HG03342 (cell line): Measurements from ENCODE around the gene VEPH1.

Experiments used
- ATAC-seq: cut with Tn5 transposase; IDR thresholded peaks from one replicate; pipeline ENCODE4 v1.9.1; 2021; ENCODE audit warnings: mild to moderate bottlenecking, moderate library complexity; ENCODE audit not compliant: unreplicated experiment

The VEPH1 gene

GRCh38 chr3:157232141-157232540 is 271.1 kb downstream of the VEPH1 start:
- no peak for ATAC-seq

GRCh38 chr3:157231071-157231470 is 272.1 kb downstream of the VEPH1 start:
- ATAC-seq, result no peak

DNA sequence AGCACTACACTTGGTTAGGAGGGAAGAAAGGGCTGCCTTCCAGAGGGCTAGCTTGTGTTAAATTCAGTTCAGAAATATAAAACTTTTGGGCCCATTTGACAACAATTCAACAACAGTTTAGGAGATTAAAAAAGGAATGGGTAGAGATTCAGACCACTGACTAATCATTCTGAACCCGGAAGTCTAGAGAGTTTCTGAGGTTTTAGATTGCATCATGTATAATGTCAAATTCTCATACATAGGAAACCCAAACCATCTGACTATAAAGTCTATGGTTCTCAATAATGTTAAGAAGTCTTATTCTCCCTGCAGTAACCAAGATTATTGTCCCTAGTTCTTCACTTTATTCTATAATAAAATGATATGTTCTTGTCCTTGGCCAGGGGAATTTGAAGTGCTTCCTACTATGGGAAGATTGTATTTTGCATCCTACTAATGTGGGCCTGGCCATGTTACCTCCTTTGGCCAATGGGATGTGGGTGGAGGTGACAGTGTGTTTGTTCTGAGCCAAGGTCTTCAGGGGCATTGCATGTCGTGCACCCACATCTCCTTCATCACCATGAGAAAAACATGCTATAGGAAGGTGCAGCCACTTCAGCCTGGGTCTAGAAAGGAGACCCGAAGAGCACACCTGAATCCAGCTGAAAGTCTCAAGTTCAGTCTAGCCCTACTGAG is 276.9 kb downstream of the VEPH1 start:
- no peak for ATAC-seq

DNA sequence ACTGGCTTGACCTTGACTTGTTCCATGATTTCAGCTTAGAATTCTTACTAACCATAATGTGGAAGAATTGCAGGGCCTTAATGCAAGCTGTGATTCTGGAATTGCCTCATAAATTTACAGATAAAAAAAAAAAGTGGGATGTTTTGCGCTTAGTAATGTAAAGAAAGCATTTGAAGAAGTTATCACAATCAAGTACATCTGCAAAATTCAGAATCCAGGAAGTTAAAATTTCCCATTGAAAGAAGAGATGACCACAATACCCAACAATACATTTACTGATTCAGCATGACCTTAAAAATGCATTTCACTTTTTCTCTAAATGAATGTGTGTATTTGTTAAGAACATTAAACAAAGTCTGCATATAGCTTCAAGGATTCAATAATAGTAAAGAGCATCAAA is 278.2 kb downstream of the VEPH1 start:
- no peak for ATAC-seq

DNA sequence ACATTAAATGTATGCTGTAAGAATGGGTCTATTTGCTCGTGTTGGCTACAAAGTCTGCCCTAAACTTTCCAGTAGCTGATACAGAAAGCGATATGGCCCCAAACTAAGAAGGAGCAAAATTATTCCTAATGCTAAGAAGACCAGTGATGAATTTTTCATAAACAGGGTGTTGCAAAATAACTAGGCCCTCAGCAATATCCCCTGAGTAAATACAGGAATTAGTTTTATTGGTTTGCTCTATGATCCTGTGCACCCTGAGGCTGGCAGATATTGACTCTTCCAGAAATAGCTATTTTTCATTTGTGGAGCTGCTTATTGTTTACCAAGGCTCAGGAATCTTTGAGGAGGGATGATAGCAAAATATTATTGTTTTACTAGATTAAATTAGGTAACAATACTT is 282.3 kb downstream of the VEPH1 start:
- ATAC-seq, result no peak

DNA sequence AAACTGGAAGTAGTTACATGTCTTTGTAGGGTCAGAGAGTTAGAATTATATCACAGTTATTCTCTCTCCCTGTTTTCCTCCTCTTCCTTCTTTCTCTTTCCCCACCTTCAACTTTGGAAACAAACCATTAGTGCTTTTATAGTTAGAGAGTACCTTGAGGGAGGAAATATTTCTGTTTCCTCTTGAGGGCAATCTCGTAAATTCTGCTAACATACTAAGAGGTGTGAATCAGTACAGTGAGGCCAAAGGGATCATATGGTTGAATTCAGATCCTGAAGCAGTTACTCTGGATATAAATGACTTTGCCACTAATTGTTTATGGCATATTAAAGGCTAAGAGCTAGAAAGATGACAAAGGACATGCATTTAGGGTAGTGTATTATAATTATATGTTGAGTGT is 283.0 kb downstream of the VEPH1 start:
- no peak for ATAC-seq

GRCh38 chr3:157219215-157219614 is 284.0 kb downstream of the VEPH1 start:
- no peak for ATAC-seq
